Mesenteric fat pad (tissue), 1 donor: ENCODE measurements around the gene SLC4A2. TPM values are rescaled to one million over a fixed set of nuclear protein-coding genes. Genes with fewer than 3 reads are reported as not detected.
A peak's percentile ranks its signal among the peaks of the same experiment; 100 is the strongest.

Experiments used
- DNase-seq: peaks from one replicate; pipeline ENCODE4 v3.0.0-alpha.2; 2020; ENCODE audit warnings: low spot score
- total RNA-seq: library from RNA; stranded (reverse); fragmentation: NEBNext Ultra II Directional; extraction: Animal tissue kit (Norgen Biotek cat#: 25700); gene quantifications from one replicate; pipeline ENCODE4 v1.2.1, GENCODE V29; 2021
- donor health status: DM: yes; HTN: yes; CAD: no.

Gene SLC4A2
- total RNA-seq, 1 donor from 2014 or later, result 130 TPM

- DNase-seq, result no peak
Observed at GRCh38 chr7:151045262-151045661, 14.1 kb upstream of the SLC4A2 start.

- no peak for DNase-seq
Observed at GRCh38 chr7:151045967-151046366, 13.4 kb upstream of the SLC4A2 start.

DNA sequence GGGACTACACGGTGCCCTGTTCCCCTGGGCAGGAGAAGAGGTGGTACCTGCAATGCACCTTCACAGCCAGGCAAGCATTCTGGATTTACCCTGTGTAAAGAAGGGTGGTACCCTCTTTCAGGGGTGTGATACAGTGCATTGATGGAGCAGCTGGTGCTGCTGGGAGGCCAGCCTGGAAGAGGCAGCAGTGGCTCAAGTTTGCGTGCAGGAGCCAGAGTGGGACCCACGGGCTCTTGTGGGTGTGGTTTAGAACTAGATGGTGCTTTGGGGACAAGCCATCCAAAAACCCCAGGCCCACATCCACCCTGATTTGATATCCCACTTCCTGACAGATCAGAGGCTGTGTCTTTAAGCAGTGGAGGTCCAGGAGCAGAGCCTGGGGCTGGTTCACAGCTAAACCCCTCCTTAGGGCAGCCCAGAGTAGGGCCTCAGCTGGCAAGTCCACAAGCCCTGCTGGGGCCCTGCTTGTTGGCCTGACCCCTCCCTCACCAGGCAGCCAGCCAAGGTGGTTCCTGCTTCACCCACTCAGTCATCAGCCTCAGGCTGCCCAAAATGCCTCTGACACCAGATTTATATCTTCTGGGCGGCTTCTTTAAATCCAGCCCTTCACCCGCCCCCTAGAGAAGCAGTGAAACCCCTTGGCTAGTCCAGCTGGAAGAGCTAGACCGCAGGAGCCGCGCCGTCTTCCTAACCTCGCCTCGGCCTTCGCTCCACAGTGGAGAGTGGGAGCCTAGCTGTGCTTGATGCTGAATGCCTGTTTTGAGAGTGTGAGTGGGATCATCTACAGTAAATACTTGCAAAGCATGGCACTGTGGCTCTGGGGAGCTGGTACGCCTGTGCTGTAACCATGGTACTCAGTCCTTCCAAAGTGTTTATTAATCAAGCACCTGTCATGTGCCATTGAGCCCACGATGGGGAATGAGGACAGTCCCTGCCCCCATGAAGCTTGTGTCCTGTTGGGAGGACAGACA, 12.5 kb upstream of the SLC4A2 start:
- no peak for DNase-seq

GRCh38 chr7:151047976-151048815, 11.2 kb upstream of the SLC4A2 start, which contains the start of gene ASIC3:
Gene ASIC3, plus strand, starts transcription at chr7:151048531. Its CDS starts 355 bp downstream, at chr7:151048886.
- no peak for DNase-seq

- no peak for DNase-seq
Observed at GRCh38 chr7:151048911-151049463, 10.4 kb upstream of the SLC4A2 start.

GRCh38 chr7:151051108-151051507, 8.3 kb upstream of the SLC4A2 start:
- DNase-seq, result no peak

GRCh38 chr7:151053096-151053495, 6.3 kb upstream of the SLC4A2 start:
- no peak for DNase-seq

GRCh38 chr7:151053751-151054150, 5.6 kb upstream of the SLC4A2 start:
- no peak for DNase-seq

DNA sequence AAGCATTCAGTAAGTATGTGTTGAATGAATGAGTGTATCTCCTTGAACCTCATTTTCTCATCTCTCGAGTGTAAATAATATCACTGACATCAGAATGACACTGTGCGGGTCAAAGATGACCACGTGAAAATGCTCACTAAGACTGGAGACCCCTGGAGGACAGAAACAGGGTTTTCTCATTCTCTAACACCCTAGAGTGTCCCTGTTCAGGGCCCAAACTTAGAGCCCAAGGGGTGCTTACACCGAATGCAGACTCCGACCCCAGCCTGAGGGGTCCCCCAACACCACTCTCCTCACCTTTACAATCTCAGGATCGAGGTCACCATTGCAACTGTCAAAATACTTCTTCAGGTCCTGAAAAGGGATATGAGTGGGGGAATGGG, 3.1 kb upstream of the SLC4A2 start:
- no peak for DNase-seq

DNA sequence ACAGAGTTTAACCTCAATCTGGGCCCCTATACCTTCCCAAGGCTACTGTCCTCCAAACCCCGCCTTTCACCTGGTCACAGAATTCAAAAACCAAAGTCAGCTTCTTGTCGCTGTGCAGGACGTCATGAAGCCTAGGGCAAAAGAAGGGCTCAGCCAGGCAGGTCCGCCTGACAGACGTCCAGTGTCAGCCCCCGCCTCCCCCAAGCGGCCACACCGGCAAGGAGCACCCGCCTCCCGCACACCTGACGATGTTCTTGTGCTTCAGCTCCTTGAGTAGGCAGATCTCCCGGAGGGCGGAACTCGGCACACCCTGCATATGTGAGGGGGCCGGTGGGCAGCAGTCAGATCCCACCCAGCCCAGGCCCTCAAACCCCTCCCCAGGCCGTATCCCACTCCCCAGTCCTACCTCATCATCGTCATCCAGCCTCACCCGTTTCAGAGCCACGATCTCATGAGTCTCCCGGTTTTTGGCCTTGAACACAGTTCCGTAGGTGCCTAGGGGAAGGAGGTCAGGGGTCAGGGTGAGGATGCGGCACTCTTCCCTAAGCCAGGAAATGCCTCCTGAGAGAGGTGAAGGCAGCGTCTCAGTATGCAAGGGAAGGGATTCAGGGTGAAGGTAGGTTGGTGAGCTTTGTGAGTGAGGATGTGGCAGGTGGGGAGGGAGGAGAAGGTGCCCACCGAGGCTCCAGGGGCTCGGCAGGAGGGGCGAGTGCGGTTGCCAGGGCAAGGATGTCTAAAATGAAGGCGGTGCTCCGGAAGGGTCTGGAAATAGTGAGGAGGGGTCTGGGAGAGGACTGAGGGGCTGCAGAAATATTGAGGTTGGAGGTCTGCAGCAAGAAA, 2.5 kb upstream of the SLC4A2 start:
- no peak for DNase-seq

DNA sequence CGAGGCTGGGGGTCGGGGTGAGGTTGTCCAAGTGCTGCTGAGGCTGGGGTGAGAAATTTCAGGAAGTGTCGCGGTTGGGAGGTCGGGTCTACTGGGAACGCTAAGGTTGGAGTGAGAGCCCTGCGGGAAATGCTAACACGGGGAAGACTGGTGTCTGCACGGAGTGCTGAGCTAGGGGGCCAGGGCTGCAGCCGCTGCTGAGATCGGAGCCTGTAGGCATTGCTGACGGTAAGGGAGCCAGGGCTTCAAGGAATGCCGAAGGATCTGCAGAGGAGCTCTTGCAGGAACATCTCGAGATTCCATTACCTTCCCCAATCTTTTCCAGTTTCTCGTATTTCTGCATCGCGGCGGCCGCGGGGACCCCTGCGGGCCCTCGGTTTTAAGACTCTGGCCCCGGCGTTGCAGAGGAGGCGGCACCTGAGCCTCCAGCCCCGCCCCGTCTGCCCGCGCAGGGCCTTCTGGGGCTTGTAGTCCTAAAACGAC, 1.8 kb upstream of the SLC4A2 start, which contains the start of gene CDK5:
TSS of gene CDK5 (minus strand) at position 392 of the 483 bp plus-strand sequence. CDS start at position 343, 49 bp downstream.
- DNase-seq, result no peak

GRCh38 chr7:151057989-151058780, 1.2 kb upstream of the SLC4A2 start:
- DNase-seq, result peak; percentile 98

DNA sequence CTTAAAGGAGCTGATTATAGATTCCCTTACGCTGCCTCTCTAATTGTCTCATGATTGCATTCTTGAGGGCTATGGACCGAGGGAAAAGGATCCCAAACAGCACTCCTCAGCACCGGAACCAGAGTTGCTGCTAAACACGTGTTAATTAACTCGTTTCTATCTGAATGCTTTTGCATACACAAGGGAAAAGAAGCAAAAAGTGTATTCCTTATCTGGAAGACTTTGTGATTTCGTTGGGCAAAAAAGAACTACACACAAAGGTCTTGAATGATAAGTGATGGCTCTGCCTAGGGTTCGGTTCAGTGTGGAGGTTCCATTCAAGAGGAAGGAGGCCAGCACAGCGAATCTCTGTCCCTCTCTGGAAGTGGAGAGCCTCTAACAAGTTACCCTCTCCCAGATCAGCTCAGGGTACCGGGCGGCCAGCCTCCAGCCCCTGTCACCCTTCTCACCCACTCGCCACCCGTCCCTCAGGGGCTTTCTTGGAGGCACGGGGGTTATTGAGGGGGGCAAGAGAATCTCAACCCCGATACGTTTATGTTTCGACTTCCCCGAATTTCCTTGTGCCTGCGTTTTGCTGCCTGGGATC, 515 bp upstream of the SLC4A2 start:
- no peak for DNase-seq

DNA sequence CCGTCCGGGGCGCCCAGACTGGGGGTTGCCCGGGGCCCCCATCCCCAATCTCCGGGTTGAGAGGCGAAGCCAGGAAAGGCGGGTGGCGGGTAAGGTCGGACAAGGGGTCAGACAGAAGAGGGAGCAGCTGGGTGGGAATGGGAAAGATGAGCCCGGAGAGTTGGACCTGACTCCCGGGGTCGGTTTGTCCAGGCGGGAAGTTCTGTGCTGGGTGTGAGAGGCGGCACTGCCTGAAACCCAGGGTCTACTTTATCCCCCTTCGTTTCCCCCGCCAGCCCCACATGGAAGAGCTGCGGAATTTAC, 675 bp downstream of the SLC4A2 start:
- DNase-seq, result no peak

DNA sequence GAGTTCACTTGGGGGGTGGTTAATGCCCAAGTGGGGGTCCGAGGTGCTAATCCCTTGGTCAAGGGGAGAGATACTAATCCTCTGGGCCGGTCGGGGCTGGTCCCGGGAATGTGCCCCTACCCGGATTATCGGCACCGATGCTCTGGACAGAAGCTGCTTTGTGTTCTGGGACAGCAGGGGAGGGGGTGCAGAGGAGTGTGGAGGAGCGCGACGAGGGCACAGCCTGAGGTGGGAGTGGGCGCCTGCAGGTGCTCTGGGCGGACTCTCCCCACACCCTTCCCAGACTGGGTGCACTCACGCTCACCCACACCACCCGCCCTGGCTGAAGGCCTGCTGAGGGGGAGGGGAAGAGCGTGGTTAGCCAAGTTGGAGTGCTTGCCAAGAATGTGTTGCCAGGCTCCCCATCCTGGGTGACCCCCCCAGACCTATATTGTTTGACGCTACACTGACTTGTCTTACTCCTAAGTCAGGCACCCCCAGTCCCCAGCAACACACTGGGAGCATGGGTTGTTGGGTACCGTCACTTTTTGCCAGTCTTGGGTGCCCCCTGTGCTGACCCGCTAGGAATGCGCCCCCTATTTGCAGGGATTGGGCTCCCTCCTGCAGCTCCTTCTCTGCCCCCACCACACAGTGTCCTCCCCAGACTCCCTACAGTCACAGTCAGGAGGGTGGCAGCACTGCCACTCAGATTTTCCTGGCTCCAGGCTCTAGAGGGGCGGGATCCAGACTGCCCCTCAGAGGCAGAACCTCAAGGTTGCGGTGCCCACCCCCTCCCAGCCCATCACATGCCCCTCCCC, 1.2 kb downstream of the SLC4A2 start:
- no peak for DNase-seq

GRCh38 chr7:151061213-151062110, 2.1 kb downstream of the SLC4A2 start:
- DNase-seq, result no peak

GRCh38 chr7:151062111-151062398, 2.7 kb downstream of the SLC4A2 start:
- no peak for DNase-seq
